ENCODE data around the gene NAALADL2. TPM values are rescaled to one million over a fixed set of nuclear protein-coding genes. Genes with fewer than 3 reads are reported as not detected.

Gene NAALADL2
- total RNA-seq, 6 donors from 2014 or later: 4.4 to 12.6 (median 6.3) TPM

- Histone ChIP-seq H3K36me3 (no peaks in the 10 kb centered on the region), H3K27me3 (no peaks in the 10 kb centered on the region), H3K4me3 (no peak overlapping the region), H3K27ac (no peak overlapping the region), H3K9me3 (no peaks in the 10 kb centered on the region), H3K4me1 (no peaks in the 10 kb centered on the region)
- WGBS, 2 donors: 91 to 99% methylated on average over 2 of the region's 2 CpGs
- DNase-seq: no peak
- no peak for ATAC-seq (ENCODE audit: low FRiP score in 2 of 2)
- TF ChIP-seq POLR2A (IDR thresholded peaks at IDR 0.05) (no peak), CTCF (IDR thresholded peaks at IDR 0.05) (no peak), EP300 (IDR thresholded peaks at IDR 0.05) (no peak), POLR2AphosphoS5 (IDR thresholded peaks at IDR 0.05) (no peak)
These were observed 150.2 kb downstream of the NAALADL2 start for GRCh38 chr3:175009295-175009694.

DNA sequence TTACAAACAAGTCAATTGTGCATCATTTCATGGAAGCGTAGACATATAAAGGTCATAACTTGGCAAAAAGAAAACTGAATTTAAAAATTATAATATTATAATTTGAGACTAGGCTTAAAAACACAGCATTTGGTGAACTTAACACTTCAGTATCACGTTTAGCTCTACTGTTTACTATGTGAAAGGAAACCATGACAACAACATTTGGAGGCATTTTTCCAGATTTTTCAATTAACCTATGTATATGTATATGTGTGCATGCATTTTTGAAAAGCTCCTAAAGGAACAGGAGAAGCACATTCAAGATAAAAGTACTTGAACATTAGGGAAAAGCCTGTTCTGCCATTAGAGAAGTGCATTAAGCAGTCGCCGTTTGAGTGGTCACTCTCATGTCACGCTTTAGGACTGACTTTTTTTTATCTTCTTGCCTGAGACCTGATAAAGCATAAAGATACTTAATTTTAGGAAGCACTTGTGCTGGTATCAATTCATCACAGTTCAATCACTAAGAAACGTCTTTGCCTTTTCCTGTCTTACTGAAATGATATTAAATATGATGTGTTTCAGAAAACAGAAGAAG lies 156.0 kb downstream of the NAALADL2 start:
- ATAC-seq (ENCODE audit: low FRiP score in 2 of 2) (no peak), DNase-seq (no peak)
- no peak overlapping the region for H3K27ac ChIP-seq
- TF ChIP-seq POLR2A (IDR thresholded peaks at IDR 0.05): no peak
- TF ChIP-seq POLR2AphosphoS5 (IDR thresholded peaks at IDR 0.05): no peak
- no peak for TF ChIP-seq EP300 (IDR thresholded peaks at IDR 0.05)
- TF ChIP-seq CTCF (IDR thresholded peaks at IDR 0.05): no peak
- H3K9me3 ChIP-seq: no peaks in the 10 kb centered on the region
- WGBS, 2 donors: 44 to 54% methylated on average over 6 of the region's 6 CpGs
- H3K4me3 ChIP-seq: no peak overlapping the region
- no peaks in the 10 kb centered on the region for H3K27me3 ChIP-seq
- H3K4me1 ChIP-seq: no peaks in the 10 kb centered on the region
- H3K36me3 ChIP-seq: no peaks in the 10 kb centered on the region

DNA sequence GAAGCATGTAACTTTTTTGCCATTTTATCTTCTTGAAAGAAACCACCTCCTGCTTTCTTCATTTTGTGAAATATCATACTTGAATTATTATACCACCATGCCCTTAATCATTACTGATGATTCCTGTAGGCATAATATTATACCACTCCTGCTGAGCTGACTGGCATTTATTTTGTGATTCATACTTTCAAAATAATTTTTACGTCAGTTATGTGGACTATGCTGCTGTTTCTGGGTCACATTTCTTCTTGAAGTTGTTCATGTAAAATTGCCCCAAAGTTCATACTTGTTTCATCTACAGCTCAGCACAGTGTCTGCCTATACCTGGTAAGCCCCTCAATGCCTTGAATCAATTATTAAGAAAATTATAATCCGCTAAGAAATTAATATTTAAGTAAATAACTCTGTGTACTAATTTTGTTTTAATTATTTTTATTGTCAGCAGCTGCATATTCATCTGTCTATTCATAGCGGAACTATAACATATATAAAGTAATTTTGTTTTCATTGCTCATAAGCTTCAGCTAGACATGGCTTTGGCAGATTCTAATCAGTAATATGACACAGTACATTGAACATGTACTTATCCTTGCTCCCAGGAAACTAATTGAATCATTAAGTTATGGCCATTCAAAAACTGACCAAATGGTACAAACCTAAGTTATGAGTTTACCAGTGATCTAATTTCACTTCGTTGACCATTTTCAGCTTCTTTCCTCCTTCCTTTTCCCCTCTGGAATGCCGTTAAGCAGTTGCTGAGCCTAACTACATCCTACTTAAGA lies 160.0 kb downstream of the NAALADL2 start:
- no peaks in the 10 kb centered on the region for H3K27me3 ChIP-seq
- H3K9me3 ChIP-seq: no peaks in the 10 kb centered on the region
- H3K4me1 ChIP-seq: no peaks in the 10 kb centered on the region
- 72 to 89% methylated on average over 5 of the region's 5 CpGs for WGBS, 2 donors
- ATAC-seq (ENCODE audit: low FRiP score in 2 of 2) (no peak), DNase-seq (no peak)
- no peak for TF ChIP-seq CTCF (IDR thresholded peaks at IDR 0.05)
- TF ChIP-seq POLR2AphosphoS5 (IDR thresholded peaks at IDR 0.05): no peak
- TF ChIP-seq POLR2A (IDR thresholded peaks at IDR 0.05): no peak
- no peak for TF ChIP-seq EP300 (IDR thresholded peaks at IDR 0.05)
- H3K27ac ChIP-seq: no peak overlapping the region
- no peak overlapping the region for H3K4me3 ChIP-seq
- no peaks in the 10 kb centered on the region for H3K36me3 ChIP-seq

GRCh38 chr3:175020101-175020500 lies 161.0 kb downstream of the NAALADL2 start:
- DNase-seq: no peak
- no peak for ATAC-seq (ENCODE audit: low FRiP score in 2 of 2)
- Histone ChIP-seq H3K9me3 (no peaks in the 10 kb centered on the region), H3K27me3 (no peaks in the 10 kb centered on the region), H3K36me3 (no peaks in the 10 kb centered on the region), H3K4me1 (no peaks in the 10 kb centered on the region), H3K27ac (no peak overlapping the region), H3K4me3 (no peak overlapping the region)
- no peak for TF ChIP-seq EP300 (IDR thresholded peaks at IDR 0.05)
- TF ChIP-seq POLR2AphosphoS5 (IDR thresholded peaks at IDR 0.05): no peak
- no peak for TF ChIP-seq CTCF (IDR thresholded peaks at IDR 0.05)
- no peak for TF ChIP-seq POLR2A (IDR thresholded peaks at IDR 0.05)
- WGBS, 2 donors: 95 to 96% methylated on average over 1 of the region's 1 CpG

Data from upper lobe of left lung (tissue), 6 donors.